GM18502 (cell line): ENCODE measurements around the gene S100A1.

Source experiments
- ATAC-seq: cut with Tn5 transposase; IDR thresholded peaks from one replicate; pipeline ENCODE4 v1.9.1; 2021; ENCODE audit warnings: mild to moderate bottlenecking; ENCODE audit not compliant: unreplicated experiment, poor library complexity

S100A1 gene

DNA sequence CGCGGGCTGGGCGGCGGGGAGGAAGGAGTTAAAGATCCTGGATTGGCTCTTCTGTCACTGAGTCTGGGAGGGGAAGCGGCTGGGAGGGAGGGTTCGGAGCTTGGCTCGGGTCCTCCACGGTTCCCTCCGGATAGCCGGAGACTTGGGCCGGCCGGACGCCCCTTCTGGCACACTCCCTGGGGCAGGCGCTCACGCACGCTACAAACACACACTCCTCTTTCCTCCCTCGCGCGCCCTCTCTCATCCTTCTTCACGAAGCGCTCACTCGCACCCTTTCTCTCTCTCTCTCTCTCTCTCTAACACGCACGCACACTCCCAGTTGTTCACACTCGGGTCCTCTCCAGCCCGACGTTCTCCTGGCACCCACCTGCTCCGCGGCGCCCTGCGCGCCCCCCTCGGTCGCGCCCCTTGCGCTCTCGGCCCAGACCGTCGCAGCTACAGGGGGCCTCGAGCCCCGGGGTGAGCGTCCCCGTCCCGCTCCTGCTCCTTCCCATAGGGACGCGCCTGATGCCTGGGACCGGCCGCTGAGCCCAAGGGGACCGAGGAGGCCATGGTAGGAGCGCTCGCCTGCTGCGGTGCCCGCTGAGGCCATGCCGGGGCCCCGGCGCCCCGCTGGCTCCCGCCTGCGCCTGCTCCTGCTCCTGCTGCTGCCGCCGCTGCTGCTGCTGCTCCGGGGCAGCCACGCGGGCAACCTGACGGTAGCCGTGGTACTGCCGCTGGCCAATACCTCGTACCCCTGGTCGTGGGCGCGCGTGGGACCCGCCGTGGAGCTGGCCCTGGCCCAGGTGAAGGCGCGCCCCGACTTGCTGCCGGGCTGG, 50.5 kb downstream of the S100A1 start, which contains the start of gene NPR1:
Gene NPR1, plus strand, starts transcription at position 170 of the 818 bp plus-strand sequence. Its CDS starts 421 bp downstream, at position 591.
- no peak for ATAC-seq

DNA sequence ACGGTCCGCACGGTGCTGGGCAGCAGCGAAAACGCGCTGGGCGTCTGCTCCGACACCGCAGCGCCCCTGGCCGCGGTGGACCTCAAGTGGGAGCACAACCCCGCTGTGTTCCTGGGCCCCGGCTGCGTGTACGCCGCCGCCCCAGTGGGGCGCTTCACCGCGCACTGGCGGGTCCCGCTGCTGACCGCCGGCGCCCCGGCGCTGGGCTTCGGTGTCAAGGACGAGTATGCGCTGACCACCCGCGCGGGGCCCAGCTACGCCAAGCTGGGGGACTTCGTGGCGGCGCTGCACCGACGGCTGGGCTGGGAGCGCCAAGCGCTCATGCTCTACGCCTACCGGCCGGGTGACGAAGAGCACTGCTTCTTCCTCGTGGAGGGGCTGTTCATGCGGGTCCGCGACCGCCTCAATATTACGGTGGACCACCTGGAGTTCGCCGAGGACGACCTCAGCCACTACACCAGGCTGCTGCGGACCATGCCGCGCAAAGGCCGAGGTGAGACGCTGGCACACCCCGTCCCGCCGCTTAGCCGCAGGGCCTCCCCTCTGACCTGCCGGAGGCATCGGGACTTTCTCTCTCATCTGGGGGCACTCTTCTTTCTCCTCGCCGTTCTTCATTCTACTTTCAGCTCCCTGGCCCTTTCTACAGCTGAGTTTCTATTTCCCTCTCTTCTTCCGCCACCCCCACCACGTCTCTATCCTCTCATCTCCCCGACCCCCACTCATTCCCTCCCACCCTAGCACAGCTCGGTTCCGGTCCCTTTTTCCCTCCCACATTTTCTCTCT, 51.3 kb downstream of the S100A1 start:
- ATAC-seq, result no peak

DNA sequence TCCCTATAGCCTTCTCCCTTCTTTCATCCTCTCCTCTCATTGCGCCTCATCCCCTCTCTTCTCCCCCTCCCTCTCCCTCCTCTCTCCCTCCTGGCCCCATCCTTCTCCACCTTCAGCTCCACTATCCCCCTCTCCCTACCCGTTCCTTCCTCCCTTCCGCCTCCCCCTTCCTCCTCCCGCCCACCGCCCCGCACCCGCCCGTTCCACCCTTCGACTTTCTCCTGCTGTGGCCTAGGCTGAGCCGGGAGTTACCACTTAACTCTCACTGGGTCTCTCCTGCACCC, 51.8 kb downstream of the S100A1 start:
- no peak for ATAC-seq
